HepG2 (cell line): ENCODE data around the gene NLE1. TPM values are rescaled to one million over a fixed set of nuclear protein-coding genes. Genes with fewer than 3 reads are reported as not detected.

ENCODE experiments used
- ATAC-seq: fragments of 200-7000 bp; cut with Tn5 transposase; 3 replicates; pipeline ENCODE4 v1.9.1; 2020; ENCODE audit warnings: mild to moderate bottlenecking, moderate library complexity
- BruUV-seq: library from RNA; stranded (reverse); fragments of 400-500 nt; replicated peaks from 2 replicates; lab custom pipeline; 2021; lab: Mats Ljungman, UMichigan
- CTCF ChIA-PET: fragments of 300-600 bp; formaldehyde crosslinking; extraction: SDS; loops from one replicate; lab custom pipeline; 2021; ENCODE audit warnings: low total read pairs, inconsistent platforms, low intra/inter-chr PET ratio; lab: Yijun Ruan, JAX
- POLR2A ChIA-PET: fragments of 350-600 bp; sonication (Branson Sonifier 250); formaldehyde crosslinking; loops from one replicate; lab custom pipeline; 2020; ENCODE audit warnings: antibody characterized with exemption, inconsistent platforms; lab: Yijun Ruan, JAX
- DNase-seq: peaks from one replicate; pipeline ENCODE4 v3.0.0-alpha.2; 2015; ENCODE audit warnings: low spot score
- FAIRE-seq: peaks from 3 replicates; lab custom pipeline; 2011; peaks lifted over from hg19 to GRCh38; lab: Jason Lieb, UNC
- H2AFZ ChIP-seq: one replicate; pipeline ENCODE4 v1.6.1; 2011; ENCODE audit warnings: low read length, inconsistent platforms
- H3K27ac ChIP-seq: fragments of 300-600 bp; 3 replicates; pipeline ENCODE4 v1.8.0; 2011; ENCODE audit warnings: mixed run types, mild to moderate bottlenecking, mixed read lengths, low read length, inconsistent platforms; ENCODE audit not compliant: insufficient read depth; ENCODE audit errors: extremely low read length
- H3K27me3 ChIP-seq, 2 experiments: fragments of 200-600 bp in 1 of 2; 2 replicates in 1 of 2; 3 replicates in 1 of 2; pipeline versions ENCODE4 v1.6.0 to v1.8.0; 2011; ENCODE audit warnings: low read length in 2 of 2, mild to moderate bottlenecking in 2 of 2, moderate library complexity in 2 of 2, inconsistent platforms in 1 of 2; ENCODE audit not compliant: insufficient read depth in 2 of 2, control insufficient read depth in 1 of 2
- H3K36me3 ChIP-seq, 2 experiments: fragments of 200-600 bp in 1 of 2; replicated peaks in 1 of 2; 2 replicates in 1 of 2; 3 replicates in 1 of 2; pipeline versions ENCODE4 v1.5.1 to v1.8.0; 2011; ENCODE audit warnings: low read length in 2 of 2, inconsistent platforms in 1 of 2; ENCODE audit not compliant: insufficient read depth in 2 of 2, control insufficient read depth in 1 of 2
- H3K4me1 ChIP-seq: 2 replicates; pipeline ENCODE4 v1.5.1; 2012; ENCODE audit warnings: low read length, inconsistent platforms; ENCODE audit not compliant: insufficient read depth
- H3K4me2 ChIP-seq: 2 replicates; pipeline ENCODE4 v1.6.0; 2011; ENCODE audit warnings: low read depth, low read length, inconsistent platforms
- H3K4me3 ChIP-seq, 3 experiments: fragments of 200-600 bp in 1 of 3; sonication (generic), shearing (Covaris generic) in 1 of 3; replicated peaks in 1 of 3; 2 replicates each; pipeline ENCODE4 v1.5.1; 2011 to 2016; ENCODE audit warnings: low read length in 3 of 3, inconsistent platforms in 2 of 3, low read depth in 2 of 3, mild to moderate bottlenecking in 2 of 3, control low read depth in 1 of 3, mixed read lengths in 1 of 3; ENCODE audit not compliant: insufficient read depth in 1 of 3
- H3K79me2 ChIP-seq: one replicate; pipeline ENCODE4 v1.6.1; 2011; ENCODE audit warnings: low read length, inconsistent platforms; ENCODE audit not compliant: insufficient read depth
- H3K9ac ChIP-seq: 2 replicates; pipeline ENCODE4 v1.6.0; 2011; ENCODE audit warnings: mild to moderate bottlenecking, low read depth, low read length, inconsistent platforms; ENCODE audit not compliant: insufficient read depth
- H3K9me3 ChIP-seq: 2 replicates; pipeline ENCODE4 v1.5.1; 2012; ENCODE audit warnings: mild to moderate bottlenecking, low read length
- H4K20me1 ChIP-seq: 2 replicates; pipeline ENCODE4 v1.6.0; 2011; ENCODE audit warnings: inconsistent platforms, mild to moderate bottlenecking, low read length, moderate library complexity; ENCODE audit not compliant: insufficient read depth
- ARNT ChIP-seq: fragments of 450-650 bp; IDR thresholded peaks from 2 replicates; pipeline ENCODE4 v1.6.1; 2017
- ATF7 ChIP-seq, 2 experiments: fragments of 450-650 bp in 1 of 2; sonication (generic) in 1 of 2; formaldehyde crosslinking in 1 of 2; IDR thresholded peaks; 2 replicates each; pipeline versions ENCODE4 v1.4.0 to v1.6.1; 2016 to 2020; ENCODE audit warnings: antibody characterized with exemption in 1 of 2, mild to moderate bottlenecking in 1 of 2, missing genetic modification reagents in 1 of 2
- CEBPB ChIP-seq: IDR thresholded peaks from 2 replicates; pipeline ENCODE4 v1.6.1; 2011; ENCODE audit warnings: low read depth, low read length, improper control_type of control experiment, borderline replicate concordance
- CREM ChIP-seq, 2 experiments: sonication (generic) in 1 of 2; formaldehyde crosslinking in 1 of 2; IDR thresholded peaks; 2 replicates each; pipeline versions ENCODE4 v1.4.0 to v1.6.1; 2016 to 2020; ENCODE audit warnings: antibody characterized with exemption in 1 of 2, mild to moderate bottlenecking in 1 of 2, missing genetic modification reagents in 1 of 2
- IKZF1 ChIP-seq: fragments of 450-650 bp; IDR thresholded peaks from 2 replicates; pipeline ENCODE4 v1.7.1; 2016
- MZF1 ChIP-seq: sonication (generic); formaldehyde crosslinking; IDR thresholded peaks from 2 replicates; pipeline ENCODE4 v1.8.1; 2023; ENCODE audit warnings: mild to moderate bottlenecking, missing genetic modification reagents, borderline replicate concordance
- ONECUT2 ChIP-seq: sonication (generic); formaldehyde crosslinking; IDR thresholded peaks from 2 replicates; pipeline ENCODE4 v1.4.0; 2020; ENCODE audit warnings: missing genetic modification reagents
- RELA ChIP-seq: sonication (generic); formaldehyde crosslinking; IDR thresholded peaks from 2 replicates; pipeline ENCODE4 v1.4.0; 2020; ENCODE audit warnings: missing genetic modification reagents
- SATB2 ChIP-seq: sonication (generic); formaldehyde crosslinking; IDR thresholded peaks from 2 replicates; pipeline ENCODE4 v1.5.0; 2020; ENCODE audit warnings: missing genetic modification reagents
- SKI ChIP-seq: fragments of 450-650 bp; IDR thresholded peaks from one replicate; pipeline ENCODE4 v1.6.1; 2018; ENCODE audit warnings: mild to moderate bottlenecking; ENCODE audit not compliant: partially characterized antibody
- ZNF253 ChIP-seq: sonication (generic); formaldehyde crosslinking; IDR thresholded peaks from 2 replicates; pipeline ENCODE4 v1.8.0; 2022; ENCODE audit warnings: mild to moderate bottlenecking, missing genetic modification reagents, borderline replicate concordance
- ZNF562 ChIP-seq: sonication (generic); formaldehyde crosslinking; IDR thresholded peaks from 2 replicates; pipeline ENCODE4 v1.8.0; 2022; ENCODE audit warnings: missing genetic modification reagents, borderline replicate concordance
- ZNF564 ChIP-seq: sonication (generic); formaldehyde crosslinking; IDR thresholded peaks from 2 replicates; pipeline ENCODE4 v1.8.1; 2023; ENCODE audit warnings: mild to moderate bottlenecking, missing genetic modification reagents
- ZNF678 ChIP-seq: sonication (generic); formaldehyde crosslinking; IDR thresholded peaks from 2 replicates; pipeline ENCODE4 v1.4.0; 2020; ENCODE audit warnings: mild to moderate bottlenecking, missing genetic modification reagents
- WGBS: methylation state at CpG from one replicate; pipeline ENCODE4 v1.1.6; 2017; ENCODE audit warnings: low lambda C conversion rate; 5-methylcytosine and 5-hydroxymethylcytosine counted together
- in situ Hi-C: cut with HindIII; loops from 2 replicates; pipeline ENCODE4 v1.10.0; 2017; ENCODE audit warnings: low pct_unique_long_range_greater_than_20kb; ENCODE audit not compliant: extremely low pct_ligation_motif_present
- intact Hi-C: fragments of 100-400 bp; cut with micrococcal nuclease; formaldehyde crosslinking; loops from one replicate; pipeline ENCODE4 v1.10.0; 2022; ENCODE audit not compliant: unreplicated experiment
- polyA plus RNA-seq, 8 experiments: library from polyadenylated mRNA; depleted of rRNA in 3 of 8; stranded (reverse) in 7 of 8; unstranded in 1 of 8; fragments of >200 nt; fragmentation: Illumina TruSeq in 4 of 8; extraction: Trizol in 4 of 8; gene quantifications; 2 replicates each; pipeline versions ENCODE4 v1.2.1 to v1.2.3, GENCODE V29; 2011 to 2016; ENCODE audit warnings: low read depth in 4 of 8, missing spikeins in 1 of 8, mixed read lengths in 1 of 8; ENCODE audit not compliant: insufficient read depth in 1 of 8
- total RNA-seq, 5 experiments: library from RNA; depleted of rRNA; stranded (reverse); fragments of >200 nt; fragmentation: Illumina TruSeq; extraction: Trizol; gene quantifications; 2 replicates each; pipeline ENCODE4 v1.2.3, GENCODE V29; 2016; ENCODE audit warnings: low read depth in 1 of 5
- TF ChIP-seq, protein P1 (sequence below): sonication (generic); formaldehyde crosslinking; IDR thresholded peaks from 2 replicates; pipeline ENCODE4 v1.5.1; 2020; ENCODE audit warnings: mild to moderate bottlenecking, missing genetic modification reagents, moderate library complexity

Gene NLE1
- total and polyA plus RNA-seq, 2 of the 13 experiments (the other 11 are each of a cell fraction or from before 2014, with no cell fraction given), result 20.3 to 34.5 TPM

DNA sequence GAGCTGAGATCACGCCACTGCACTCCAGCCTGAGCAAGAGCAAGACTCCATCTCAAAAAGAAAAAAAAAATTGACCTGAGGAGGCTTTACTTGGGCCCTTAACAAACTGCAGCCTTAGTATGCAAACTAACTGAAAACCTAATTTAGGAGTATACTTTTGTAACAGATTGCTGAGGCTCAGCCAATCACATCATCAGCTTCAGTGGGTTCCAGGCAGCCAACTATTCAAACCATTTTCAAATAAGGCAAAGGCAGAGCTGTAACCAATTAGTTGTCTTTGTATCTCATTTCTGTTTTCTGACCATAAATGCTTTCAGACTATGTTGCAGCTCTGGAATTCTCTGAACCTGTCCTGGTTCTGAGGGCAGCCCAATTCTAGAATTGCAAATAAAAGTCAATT is 46.4 kb downstream of the NLE1 start:
- no peak for FAIRE-seq
- WGBS, result 100% methylated on average over 1 of the region's 1 CpG

DNA sequence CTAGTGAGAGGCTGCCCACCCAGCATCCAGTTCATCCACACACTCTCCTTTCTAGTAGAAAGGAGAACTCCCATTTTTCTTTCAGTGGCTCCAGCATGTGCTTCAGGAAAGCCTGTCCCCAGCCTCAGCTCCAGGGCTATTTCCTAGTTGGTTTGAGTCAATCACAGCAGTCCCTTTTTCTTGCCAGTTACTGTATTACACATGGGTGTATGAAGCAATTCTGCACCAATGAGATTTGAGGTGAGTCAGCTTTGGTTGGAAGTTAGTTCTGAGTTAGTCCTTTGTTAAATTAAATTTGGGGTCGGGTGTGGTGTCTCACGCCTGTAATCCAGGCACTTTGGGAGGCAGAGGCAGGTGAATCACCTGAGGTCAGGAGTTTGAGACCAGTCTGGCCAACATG is 47.2 kb downstream of the NLE1 start:
- H3K4me2 ChIP-seq, result no peak overlapping the region
- CTCF ChIA-PET, result no interaction called here
- peak; percentile 20; the same call in 1 of the 2 replicates for TF ChIP-seq CEBPB
- no peak for TF ChIP-seq ZNF564 (CRISPR knock-in tag)
- TF ChIP-seq, all 625 proteins: peak for 1
- Histone ChIP-seq H3K36me3 (0 out of 5 replicates have a peak, but pooled peaks cover 0 to 7% of the 10 kb centered on the region in 2 experiments), H3K27me3 (no peaks in the 10 kb centered on the region), H3K9me3 (no peaks in the 10 kb centered on the region), H3K79me2 (no peaks in the 10 kb centered on the region), H3K9ac (no peak overlapping the region), H2AFZ (no peak overlapping the region), H4K20me1 (no peaks in the 10 kb centered on the region), H3K27ac (no peak overlapping the region), H3K4me3 (no peak overlapping the region), H3K4me1 (peaks cover 12% of the 10 kb centered on the region)
- intact Hi-C loops (no loop called here), in situ Hi-C loops (no loop called here)
- no peak for FAIRE-seq
- peak; percentile 14 for DNase-seq
- POLR2A ChIA-PET, result no interaction called here
- whole genome bisulfite sequencing, result 88% methylated on average over 2 of the region's 2 CpGs
- ATAC-seq, result no peak
- no TSS peak for BruUV-seq

More for the DNA sequence above, 46.4 kb downstream of the NLE1 start:
- no peaks in the 10 kb centered on the region for H3K9me3 ChIP-seq
- no peak overlapping the region for H3K4me2 ChIP-seq
- H3K27ac ChIP-seq, result no peak overlapping the region
- H3K4me1 ChIP-seq, result peaks cover 3% of the 10 kb centered on the region
- no peak for ATAC-seq
- ChIA-PET POLR2A (no interaction called here), CTCF (no interaction called here)
- in situ Hi-C loops, result no loop called here
- no peak overlapping the region for H2AFZ ChIP-seq
- TF ChIP-seq ARNT (no peak), ZNF253 (CRISPR knock-in tag) (no peak), ONECUT2 (CRISPR knock-in tag) (no peak), SATB2 (CRISPR knock-in tag) (no peak), ZNF562 (CRISPR knock-in tag) (no peak), CREM (IDR thresholded peaks at IDR 0.05) (no peak), CREM (CRISPR knock-in tag; IDR thresholded peaks at IDR 0.05) (no peak), ATF7 (IDR thresholded peaks at IDR 0.05) (no peak), ATF7 (CRISPR knock-in tag; IDR thresholded peaks at IDR 0.05) (no peak), RELA (CRISPR knock-in tag) (no peak), ZNF678 (CRISPR knock-in tag) (no peak), IKZF1 (no peak), SKI (no peak), MZF1 (CRISPR knock-in tag) (no peak)
- TF ChIP-seq, protein P1, sequence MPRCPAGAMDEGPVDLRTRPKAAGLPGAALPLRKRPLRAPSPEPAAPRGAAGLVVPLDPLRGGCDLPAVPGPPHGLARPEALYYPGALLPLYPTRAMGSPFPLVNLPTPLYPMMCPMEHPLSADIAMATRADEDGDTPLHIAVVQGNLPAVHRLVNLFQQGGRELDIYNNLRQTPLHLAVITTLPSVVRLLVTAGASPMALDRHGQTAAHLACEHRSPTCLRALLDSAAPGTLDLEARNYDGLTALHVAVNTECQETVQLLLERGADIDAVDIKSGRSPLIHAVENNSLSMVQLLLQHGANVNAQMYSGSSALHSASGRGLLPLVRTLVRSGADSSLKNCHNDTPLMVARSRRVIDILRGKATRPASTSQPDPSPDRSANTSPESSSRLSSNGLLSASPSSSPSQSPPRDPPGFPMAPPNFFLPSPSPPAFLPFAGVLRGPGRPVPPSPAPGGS (CRISPR knock-in tag), result no peak
- no peak for DNase-seq
- no peak overlapping the region for H3K9ac ChIP-seq
- no peaks in the 10 kb centered on the region for H3K27me3 ChIP-seq
- H4K20me1 ChIP-seq, result no peaks in the 10 kb centered on the region
- H3K4me3 ChIP-seq, result no peak overlapping the region
- no peaks in the 10 kb centered on the region for H3K79me2 ChIP-seq
- H3K36me3 ChIP-seq, result peaks cover 0 to 11% of the 10 kb centered on the region in 2 experiments; a peak in 3 of 5 replicates
- BruUV-seq, result no TSS peak
- intact Hi-C loops, result no loop called here
